ENCODE measurements around the gene PIM3. TPM values are rescaled to one million over a fixed set of nuclear protein-coding genes. Genes with fewer than 3 reads are reported as not detected.

The PIM3 gene
- total RNA-seq, 1 experiment from 2014 or later, result 86.3 TPM

GRCh38 chr22:50004918-50005317 is 44.3 kb downstream of the PIM3 start:
- TF ChIP-seq, protein P1, sequence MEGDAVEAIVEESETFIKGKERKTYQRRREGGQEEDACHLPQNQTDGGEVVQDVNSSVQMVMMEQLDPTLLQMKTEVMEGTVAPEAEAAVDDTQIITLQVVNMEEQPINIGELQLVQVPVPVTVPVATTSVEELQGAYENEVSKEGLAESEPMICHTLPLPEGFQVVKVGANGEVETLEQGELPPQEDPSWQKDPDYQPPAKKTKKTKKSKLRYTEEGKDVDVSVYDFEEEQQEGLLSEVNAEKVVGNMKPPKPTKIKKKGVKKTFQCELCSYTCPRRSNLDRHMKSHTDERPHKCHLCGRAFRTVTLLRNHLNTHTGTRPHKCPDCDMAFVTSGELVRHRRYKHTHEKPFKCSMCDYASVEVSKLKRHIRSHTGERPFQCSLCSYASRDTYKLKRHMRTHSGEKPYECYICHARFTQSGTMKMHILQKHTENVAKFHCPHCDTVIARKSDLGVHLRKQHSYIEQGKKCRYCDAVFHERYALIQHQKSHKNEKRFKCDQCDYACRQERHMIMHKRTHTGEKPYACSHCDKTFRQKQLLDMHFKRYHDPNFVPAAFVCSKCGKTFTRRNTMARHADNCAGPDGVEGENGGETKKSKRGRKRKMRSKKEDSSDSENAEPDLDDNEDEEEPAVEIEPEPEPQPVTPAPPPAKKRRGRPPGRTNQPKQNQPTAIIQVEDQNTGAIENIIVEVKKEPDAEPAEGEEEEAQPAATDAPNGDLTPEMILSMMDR (IDR thresholded peaks at IDR 0.05; ENCODE audit: unreplicated experiment), result no peak
- CTCF ChIA-PET, result no interaction called here
- H3K4me3 Mint-ChIP-seq (ENCODE audit: low read depth, unreplicated experiment), result no peak overlapping the region
- BruUV-seq (replicated peaks), result no TSS peak
- H3K36me3 Mint-ChIP-seq (ENCODE audit: insufficient read depth, unreplicated experiment), result peaks cover 9% of the 10 kb centered on the region
- intact Hi-C loops (cut with micrococcal nuclease; ENCODE audit: unreplicated experiment), result no loop called here
- H3K9me3 Mint-ChIP-seq (ENCODE audit: low read depth, unreplicated experiment), result no peaks in the 10 kb centered on the region
- no peaks in the 10 kb centered on the region for H3K27me3 Mint-ChIP-seq (ENCODE audit: unreplicated experiment)
- no peak for DNase-seq
- H3K27ac Mint-ChIP-seq (ENCODE audit: unreplicated experiment), result peak overlapping the region; percentile 48
- H3K4me1 Mint-ChIP-seq (ENCODE audit: low read depth, unreplicated experiment), result peaks cover 10% of the 10 kb centered on the region

GRCh38 chr22:50007057-50007511 is 46.5 kb downstream of the PIM3 start:
- BruUV-seq (replicated peaks), result no TSS peak

GRCh38 chr22:50008151-50009040 is 47.8 kb downstream of the PIM3 start:
- TF ChIP-seq, protein P1 (IDR thresholded peaks at IDR 0.05; ENCODE audit: unreplicated experiment), result no peak
- Mint-ChIP-seq H3K4me1 (ENCODE audit: low read depth, unreplicated experiment) (peaks cover 23% of the 10 kb centered on the region), H3K9me3 (ENCODE audit: low read depth, unreplicated experiment) (no peaks in the 10 kb centered on the region), H3K36me3 (ENCODE audit: insufficient read depth, unreplicated experiment) (peaks cover 5% of the 10 kb centered on the region), H3K27ac (ENCODE audit: unreplicated experiment) (no peak overlapping the region), H3K4me3 (ENCODE audit: low read depth, unreplicated experiment) (no peak overlapping the region), H3K27me3 (ENCODE audit: unreplicated experiment) (peaks cover 27% of the 10 kb centered on the region)
- no peak for DNase-seq
- BruUV-seq (replicated peaks), result no TSS peak
- CTCF ChIA-PET, result no interaction called here
- intact Hi-C loops (cut with micrococcal nuclease; ENCODE audit: unreplicated experiment), result no loop called here

More at GRCh38 chr22:50007057-50007511, 46.5 kb downstream of the PIM3 start:
- no peak for DNase-seq
- intact Hi-C loops (cut with micrococcal nuclease; ENCODE audit: unreplicated experiment), result no loop called here
- Mint-ChIP-seq H3K9me3 (ENCODE audit: low read depth, unreplicated experiment) (no peaks in the 10 kb centered on the region), H3K4me3 (ENCODE audit: low read depth, unreplicated experiment) (no peak overlapping the region), H3K27ac (ENCODE audit: unreplicated experiment) (no peak overlapping the region), H3K4me1 (ENCODE audit: low read depth, unreplicated experiment) (peaks cover 19% of the 10 kb centered on the region), H3K36me3 (ENCODE audit: insufficient read depth, unreplicated experiment) (peaks cover 5% of the 10 kb centered on the region), H3K27me3 (ENCODE audit: unreplicated experiment) (peaks cover 14% of the 10 kb centered on the region)
- CTCF ChIA-PET, result no interaction called here
- TF ChIP-seq, protein P1 (IDR thresholded peaks at IDR 0.05; ENCODE audit: unreplicated experiment), result no peak

DNA sequence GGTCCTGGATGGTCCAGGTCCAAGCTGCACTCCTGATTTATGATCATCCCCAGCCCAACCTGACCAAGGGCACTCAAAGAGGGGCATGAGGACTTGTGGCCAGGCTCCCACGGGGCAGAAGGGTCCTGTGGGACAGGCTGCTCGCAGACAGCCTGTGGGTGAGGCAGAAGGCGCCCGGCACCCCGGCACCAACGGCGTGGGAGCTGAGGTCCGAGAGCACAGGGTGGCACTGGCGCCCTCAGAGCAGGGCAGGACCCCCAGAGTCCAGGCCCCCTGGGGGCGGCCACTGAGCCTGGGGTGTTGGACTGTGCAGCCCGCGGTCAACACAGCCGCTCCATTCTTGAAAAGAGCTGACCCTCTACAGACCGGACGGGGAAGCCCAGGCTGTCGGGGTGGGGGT is 48.7 kb downstream of the PIM3 start:
- H3K4me1 Mint-ChIP-seq (ENCODE audit: low read depth, unreplicated experiment), result peaks cover 23% of the 10 kb centered on the region
- BruUV-seq (replicated peaks), result no TSS peak
- no peak overlapping the region for H3K27ac Mint-ChIP-seq (ENCODE audit: unreplicated experiment)
- peaks cover 5% of the 10 kb centered on the region for H3K36me3 Mint-ChIP-seq (ENCODE audit: insufficient read depth, unreplicated experiment)
- peaks cover 32% of the 10 kb centered on the region for H3K27me3 Mint-ChIP-seq (ENCODE audit: unreplicated experiment)
- TF ChIP-seq, protein P1 (IDR thresholded peaks at IDR 0.05; ENCODE audit: unreplicated experiment), result no peak
- DNase-seq, result no peak
- no peak overlapping the region for H3K4me3 Mint-ChIP-seq (ENCODE audit: low read depth, unreplicated experiment)
- intact Hi-C loops (cut with micrococcal nuclease; ENCODE audit: unreplicated experiment), result no loop called here
- no peaks in the 10 kb centered on the region for H3K9me3 Mint-ChIP-seq (ENCODE audit: low read depth, unreplicated experiment)
- CTCF ChIA-PET, result no interaction called here

Data from Calu3 (cell line).